GM19468 (cell line): ENCODE data around the gene MYOF.
"Not testable (repeated sequence)": the region's sequence is repeated elsewhere in the genome, so short reads cannot be mapped to it uniquely, and the experiment has no call there.

Experiments used
- ATAC-seq: cut with Tn5 transposase; IDR thresholded peaks from one replicate; pipeline ENCODE4 v1.9.1; 2021; ENCODE audit warnings: mild to moderate bottlenecking, moderate library complexity, moderate number of reproducible peaks; ENCODE audit not compliant: unreplicated experiment; ENCODE audit errors: extremely low read depth

Gene MYOF

DNA sequence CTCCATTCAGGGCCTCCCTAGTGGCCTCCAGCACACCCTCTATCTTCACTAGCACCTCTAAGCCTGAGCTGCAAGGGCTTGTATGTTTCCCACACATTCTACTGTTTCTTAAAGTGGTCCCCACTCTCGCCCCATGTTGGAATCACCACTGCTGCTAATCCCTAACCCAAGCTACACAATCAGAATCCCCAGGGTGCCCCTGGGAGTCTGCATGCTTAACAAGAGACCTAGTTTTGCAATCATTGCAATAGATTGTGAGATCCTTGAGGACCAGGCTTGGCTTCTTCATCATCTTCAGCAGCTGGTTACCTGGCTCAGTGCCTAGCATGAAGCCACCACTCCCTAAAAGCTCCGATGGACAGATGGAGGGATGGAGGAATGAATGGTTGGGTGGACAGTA lies 113.9 kb downstream of the MYOF start:
- no peak for ATAC-seq

GRCh38 chr10:93367664-93368063 lies 114.5 kb downstream of the MYOF start:
- ATAC-seq, result no peak

- no peak for ATAC-seq
Observed at GRCh38 chr10:93364966-93365365, 117.2 kb downstream of the MYOF start.

- no peak for ATAC-seq
Observed at GRCh38 chr10:93363891-93364648, 118.1 kb downstream of the MYOF start.

GRCh38 chr10:93358398-93358797 lies 123.7 kb downstream of the MYOF start:
- ATAC-seq, result not testable (repeated sequence)

DNA sequence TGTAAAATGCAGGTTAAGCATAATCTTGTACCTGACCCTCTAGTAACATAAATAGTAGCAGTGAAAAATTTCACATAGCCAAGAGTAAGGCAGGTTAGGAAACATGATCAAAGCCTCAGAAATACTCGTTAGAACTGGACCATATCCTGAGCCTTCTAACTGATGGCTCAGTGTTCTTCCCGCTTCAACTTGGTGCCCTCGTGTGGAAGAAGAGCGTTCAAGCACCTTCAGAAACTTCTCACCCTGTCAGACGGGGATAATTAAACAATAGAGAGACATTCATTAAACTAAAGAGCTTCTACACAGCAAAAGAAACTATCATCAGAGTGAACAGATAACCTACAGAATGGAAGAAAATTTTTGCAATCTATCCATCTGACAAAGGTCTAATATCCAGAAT lies 124.5 kb downstream of the MYOF start:
- no peak for ATAC-seq

DNA sequence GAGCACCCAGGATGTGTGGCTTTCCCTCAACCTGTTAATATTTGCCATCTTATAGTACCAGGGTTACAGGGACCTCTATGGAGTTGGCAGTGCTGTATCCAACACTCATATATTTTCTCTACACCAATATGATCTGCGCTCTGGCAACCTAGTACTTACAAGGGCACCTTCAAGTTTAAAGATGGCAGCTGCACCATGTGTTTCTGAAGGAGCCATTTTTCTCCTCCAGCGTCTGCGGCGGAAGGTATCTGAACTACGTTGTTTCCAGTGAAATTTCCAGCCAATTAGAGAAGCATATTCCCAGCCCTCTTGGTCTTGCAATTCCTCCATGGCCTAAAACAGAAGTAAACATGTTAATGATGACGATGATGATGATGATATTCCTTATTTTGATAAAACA lies 125.6 kb downstream of the MYOF start:
- no peak for ATAC-seq

- no peak for ATAC-seq
Observed at GRCh38 chr10:93352638-93353383, 129.3 kb downstream of the MYOF start.

DNA sequence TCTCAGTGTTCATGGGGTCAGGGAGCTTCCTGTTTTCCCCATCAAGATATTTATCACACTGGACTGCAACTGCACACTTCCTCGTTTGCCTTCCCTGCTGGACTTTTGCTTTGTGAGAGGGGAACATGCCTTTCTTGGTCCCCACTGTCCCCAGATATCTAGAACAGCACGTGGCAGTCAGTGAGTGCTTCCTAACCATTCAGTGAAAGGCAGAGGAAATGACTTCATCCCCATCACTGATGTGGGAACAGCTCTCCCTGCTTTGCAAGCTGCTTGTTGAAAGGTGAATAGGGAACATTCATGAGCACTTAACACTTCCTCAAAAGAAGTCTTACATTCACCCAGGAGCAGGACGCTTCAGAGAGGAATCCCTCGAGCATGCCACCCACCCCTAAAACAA lies 135.4 kb downstream of the MYOF start:
- ATAC-seq, result no peak

- ATAC-seq, result no peak
Observed at GRCh38 chr10:93346108-93346507, 136.0 kb downstream of the MYOF start.

DNA sequence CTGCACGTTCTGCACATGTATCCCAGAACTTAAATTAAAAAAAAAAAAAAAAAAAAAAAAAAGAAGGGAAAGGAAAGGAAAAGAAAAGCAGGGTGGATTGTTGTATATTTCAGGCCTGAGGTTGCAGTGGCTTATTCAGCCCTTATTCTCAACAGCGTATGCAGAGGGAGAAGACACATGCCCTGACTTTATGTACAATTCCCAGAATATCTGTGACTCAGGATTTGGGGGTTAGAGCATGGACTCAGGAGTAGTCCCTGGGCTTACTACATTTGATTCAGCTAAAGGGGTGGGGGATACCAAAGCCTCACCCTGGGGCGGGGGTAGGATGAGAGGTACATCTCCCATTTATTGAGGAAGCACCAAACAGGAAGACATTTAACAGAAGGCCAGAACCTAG lies 137.4 kb downstream of the MYOF start:
- no peak for ATAC-seq

DNA sequence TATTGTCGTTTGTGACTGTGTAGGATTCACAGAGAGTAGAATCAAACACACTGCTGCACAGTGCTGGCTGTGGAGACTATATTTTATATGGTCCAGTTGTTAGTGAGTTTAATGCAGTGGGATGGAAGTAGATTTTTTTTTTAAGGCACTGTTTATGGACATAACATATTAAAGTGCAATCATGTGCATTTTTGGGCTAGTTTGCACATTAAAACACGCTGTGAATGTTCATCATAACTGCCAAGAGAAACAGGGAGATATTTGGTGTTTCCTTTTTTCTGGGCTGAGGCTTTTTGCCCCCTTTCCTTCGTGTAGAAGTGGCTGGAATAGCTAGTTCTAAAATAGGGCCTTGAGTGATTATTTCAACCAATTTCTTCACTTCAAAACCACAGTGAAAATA lies 139.2 kb downstream of the MYOF start:
- no peak for ATAC-seq

- ATAC-seq, result no peak
Observed at GRCh38 chr10:93342366-93342765, 139.8 kb downstream of the MYOF start.

DNA sequence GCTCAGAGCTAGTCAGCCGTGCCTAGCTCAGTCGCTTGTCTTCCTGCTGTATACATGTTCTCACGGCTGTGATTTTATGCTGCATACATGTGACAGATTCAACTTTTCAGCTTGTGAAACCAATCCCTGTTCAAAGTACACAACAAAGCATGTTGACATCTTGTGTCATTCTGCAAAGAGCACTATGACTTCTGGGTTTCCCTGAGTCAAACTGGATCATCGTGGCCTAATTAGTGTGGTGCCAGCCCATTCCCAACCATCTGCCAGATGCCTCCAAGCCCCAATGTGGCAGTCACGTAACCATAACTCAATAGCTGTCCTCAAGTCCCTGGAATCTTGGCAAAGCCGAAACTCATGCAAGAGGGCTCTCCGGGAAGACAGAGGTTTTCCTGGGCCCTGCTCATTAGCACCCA lies 144.8 kb downstream of the MYOF start:
- ATAC-seq, result no peak

GRCh38 chr10:93336678-93337077 lies 145.5 kb downstream of the MYOF start:
- ATAC-seq, result no peak

DNA sequence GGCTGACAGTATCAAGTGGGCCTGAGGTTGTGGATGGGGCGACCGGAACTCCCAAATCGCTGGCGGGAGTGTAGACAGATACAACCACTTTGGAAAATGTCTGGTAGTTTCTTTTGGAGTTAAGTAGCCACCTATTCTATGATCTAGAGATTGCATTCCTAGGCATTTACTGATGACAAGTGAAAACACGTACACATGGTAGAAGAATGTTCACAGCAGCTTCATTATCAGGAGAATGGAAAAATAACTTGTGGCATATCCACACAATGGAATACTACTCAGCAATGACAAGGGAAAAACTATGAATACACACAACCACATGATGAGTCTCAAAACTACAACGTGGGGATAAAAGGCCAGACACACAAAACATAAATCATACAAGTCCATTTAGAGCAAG lies 146.0 kb downstream of the MYOF start:
- no peak for ATAC-seq

DNA sequence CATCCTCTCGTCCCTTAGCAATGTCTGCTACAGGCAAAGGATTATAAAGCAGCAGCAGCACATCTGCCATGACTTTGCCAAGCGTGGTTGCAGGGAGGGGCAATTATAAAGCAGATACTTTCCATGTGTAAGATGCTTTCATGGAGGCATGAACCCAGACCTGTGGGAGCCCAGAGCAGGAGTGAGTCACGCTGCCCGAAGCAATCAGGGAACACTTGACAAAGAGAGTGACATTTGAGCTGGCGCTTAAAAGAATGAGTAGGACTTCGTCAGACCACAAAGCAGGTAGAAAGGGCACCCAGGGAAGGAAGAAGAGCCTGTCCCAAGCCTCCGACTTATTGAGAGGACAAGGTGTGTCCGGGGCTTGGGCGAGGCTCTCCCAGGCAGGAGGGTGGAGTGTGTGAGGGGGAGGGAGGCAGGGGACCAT lies 147.2 kb downstream of the MYOF start:
- ATAC-seq, result no peak

GRCh38 chr10:93334181-93334580 lies 148.0 kb downstream of the MYOF start:
- no peak for ATAC-seq

DNA sequence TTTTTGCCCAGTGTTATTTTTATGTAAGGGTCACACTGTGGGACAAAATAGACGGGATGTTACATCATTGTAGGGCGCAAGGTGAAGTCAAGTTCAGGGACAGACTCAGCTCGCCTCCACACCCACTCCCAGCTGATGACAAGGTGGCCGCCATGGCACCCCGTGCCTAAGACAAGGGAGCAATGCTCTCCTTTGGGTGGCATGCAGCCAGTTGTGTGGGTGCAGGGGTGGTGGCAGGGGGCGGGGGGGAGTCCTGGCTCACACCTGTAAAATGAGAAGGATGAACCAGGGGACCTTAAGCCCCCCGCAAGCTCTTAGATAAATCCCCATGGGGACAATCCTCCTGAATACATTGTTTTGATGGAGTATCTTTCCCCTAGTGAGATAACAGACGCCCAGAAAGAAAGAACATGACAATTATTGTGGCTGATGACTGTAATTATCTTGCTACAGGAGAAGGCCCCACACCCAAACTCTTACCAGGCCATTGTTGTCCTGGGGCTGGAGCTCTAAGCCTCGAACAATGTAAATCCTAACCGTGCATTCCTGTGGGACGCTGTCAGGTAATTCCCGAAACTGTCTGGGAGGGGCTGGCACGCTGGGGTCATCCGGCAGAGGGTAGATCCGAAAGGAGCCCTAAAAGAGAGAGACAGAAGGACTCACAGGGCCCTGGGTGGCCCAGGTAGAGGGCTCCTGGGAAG lies 148.7 kb downstream of the MYOF start:
- ATAC-seq, result no peak

- no peak for ATAC-seq
Observed at GRCh38 chr10:93330824-93331223, 151.3 kb downstream of the MYOF start.

DNA sequence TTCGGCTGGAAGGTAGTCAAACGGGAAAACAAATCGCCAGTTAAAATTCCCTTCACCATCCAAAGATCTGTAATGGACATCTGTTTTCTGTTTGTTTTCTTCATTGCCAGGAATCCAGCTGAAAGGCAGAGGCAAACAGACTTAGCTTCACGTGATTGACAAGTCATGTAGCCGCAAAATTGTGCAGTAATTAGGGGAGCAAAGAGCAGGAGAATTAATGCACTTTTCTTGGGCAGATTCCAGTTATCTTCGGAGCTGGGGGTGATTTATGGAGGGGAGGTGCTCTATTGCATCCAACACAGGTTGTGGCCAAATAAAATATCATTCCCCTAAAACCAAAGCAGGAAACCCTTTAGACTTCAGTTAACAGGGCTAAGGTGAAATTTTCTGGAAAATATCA lies 162.2 kb downstream of the MYOF start:
- ATAC-seq, result no peak
